OCI-LY3 (cell line): Measurements from ENCODE around the gene RPS6KA2.

ENCODE experiments used
- H2AFZ ChIP-seq: fragments of 200-600, 300-600 bp; shearing (Covaris generic); 2 replicates; pipeline ENCODE4 v1.6.0; 2014; ENCODE audit warnings: antibody characterized with exemption, low read depth, low read length
- H3K27ac ChIP-seq: fragments of 200-600, 300-600 bp; sonication (generic); 2 replicates; pipeline ENCODE4 v1.5.1; 2014; ENCODE audit warnings: mild to moderate bottlenecking, low read length, moderate library complexity, mixed read lengths
- H3K27me3 ChIP-seq: fragments of 200-600, 300-600 bp; sonication (generic); 2 replicates; pipeline ENCODE4 v1.6.1; 2014; ENCODE audit warnings: low read depth, low read length, mixed read lengths
- H3K36me3 ChIP-seq: fragments of 200-600, 300-600 bp; sonication (generic); replicated peaks from 2 replicates; pipeline ENCODE3; 2014; ENCODE audit warnings: low read depth, low read length, mixed read lengths
- H3K4me1 ChIP-seq: fragments of 300-600, 200-600 bp; sonication (generic); 2 replicates; pipeline ENCODE4 v1.6.1; 2014; ENCODE audit warnings: low read length, mixed read lengths
- H3K4me2 ChIP-seq: fragments of 200-600, 300-600 bp; sonication (generic); 2 replicates; pipeline ENCODE4 v1.6.1; 2014; ENCODE audit warnings: low read length, mixed read lengths
- H3K4me3 ChIP-seq: fragments of 300-600, 200-600 bp; sonication (generic); 2 replicates; pipeline ENCODE4 v1.5.1; 2014; ENCODE audit warnings: antibody characterized with exemption, mild to moderate bottlenecking, low read length, moderate library complexity
- H3K79me2 ChIP-seq: fragments of 300-600, 200-600 bp; shearing (Covaris generic); 2 replicates; pipeline ENCODE4 v1.6.1; 2014; ENCODE audit warnings: mild to moderate bottlenecking, low read length, mixed read lengths
- H3K9ac ChIP-seq: fragments of 300-600, 200-600 bp; shearing (Covaris generic); 2 replicates; pipeline ENCODE4 v1.6.0; 2014; ENCODE audit warnings: mild to moderate bottlenecking, low read length, moderate library complexity
- H3K9me3 ChIP-seq: fragments of 200-600, 300-600 bp; shearing (Covaris generic); 2 replicates; pipeline ENCODE4 v1.6.1; 2014; ENCODE audit warnings: low read length, mixed read lengths; ENCODE audit not compliant: insufficient read depth
- H4K20me1 ChIP-seq: fragments of 200-600, 300-600 bp; sonication (generic); 2 replicates; pipeline ENCODE4 v1.6.1; 2016; ENCODE audit warnings: low read length, mixed read lengths; ENCODE audit not compliant: insufficient read depth
- CTCF ChIP-seq: fragments of 200-600, 300-600 bp; sonication (generic); IDR thresholded peaks from 2 replicates; pipeline ENCODE4 v1.5.1; 2014; ENCODE audit warnings: antibody characterized with exemption, low read length, low read depth
- EZH2phosphoT487 ChIP-seq: fragments of 200-600 bp; shearing (Covaris generic); IDR thresholded peaks from 2 replicates; pipeline ENCODE4 v1.6.1; 2018; ENCODE audit warnings: antibody characterized with exemption, mixed run types, low read depth

The RPS6KA2 gene

GRCh38 chr6:166472636-166473035 lies 154.4 kb downstream of the RPS6KA2 start:
- Histone ChIP-seq H2AFZ (no peak overlapping the region), H3K4me2 (no peak overlapping the region), H3K9me3 (no peaks in the 10 kb centered on the region), H3K36me3 (no peaks in the 10 kb centered on the region), H3K4me3 (no peak overlapping the region), H3K9ac (no peak overlapping the region), H3K27ac (no peak overlapping the region), H3K79me2 (no peaks in the 10 kb centered on the region), H3K27me3 (no peaks in the 10 kb centered on the region), H4K20me1 (no peaks in the 10 kb centered on the region), H3K4me1 (no peaks in the 10 kb centered on the region)
- TF ChIP-seq EZH2phosphoT487, result no peak
- no peak for TF ChIP-seq CTCF

GRCh38 chr6:166471797-166472260 lies 155.2 kb downstream of the RPS6KA2 start:
- H3K27ac ChIP-seq, result no peak overlapping the region
- H3K27me3 ChIP-seq, result no peaks in the 10 kb centered on the region
- no peaks in the 10 kb centered on the region for H4K20me1 ChIP-seq
- TF ChIP-seq EZH2phosphoT487, result no peak
- TF ChIP-seq CTCF, result no peak
- H3K4me2 ChIP-seq, result no peak overlapping the region
- H2AFZ ChIP-seq, result no peak overlapping the region
- no peak overlapping the region for H3K9ac ChIP-seq
- H3K79me2 ChIP-seq, result no peaks in the 10 kb centered on the region
- no peaks in the 10 kb centered on the region for H3K4me1 ChIP-seq
- no peaks in the 10 kb centered on the region for H3K9me3 ChIP-seq
- H3K36me3 ChIP-seq, result no peaks in the 10 kb centered on the region
- H3K4me3 ChIP-seq, result no peak overlapping the region

GRCh38 chr6:166470863-166471410 lies 156.1 kb downstream of the RPS6KA2 start:
- Histone ChIP-seq H3K9ac (no peak overlapping the region), H3K27me3 (no peaks in the 10 kb centered on the region), H2AFZ (no peak overlapping the region), H3K4me3 (no peak overlapping the region), H4K20me1 (no peaks in the 10 kb centered on the region), H3K9me3 (no peaks in the 10 kb centered on the region), H3K36me3 (no peaks in the 10 kb centered on the region), H3K4me2 (no peak overlapping the region), H3K4me1 (no peaks in the 10 kb centered on the region), H3K27ac (no peak overlapping the region), H3K79me2 (no peaks in the 10 kb centered on the region)
- TF ChIP-seq CTCF (no peak), EZH2phosphoT487 (no peak)

- Histone ChIP-seq H3K4me1 (no peaks in the 10 kb centered on the region), H3K9ac (no peak overlapping the region), H2AFZ (no peak overlapping the region), H3K9me3 (no peaks in the 10 kb centered on the region), H4K20me1 (no peaks in the 10 kb centered on the region), H3K27me3 (no peaks in the 10 kb centered on the region), H3K4me2 (no peak overlapping the region), H3K36me3 (no peaks in the 10 kb centered on the region), H3K79me2 (no peaks in the 10 kb centered on the region), H3K4me3 (no peak overlapping the region), H3K27ac (no peak overlapping the region)
- TF ChIP-seq CTCF (no peak), EZH2phosphoT487 (no peak)
These were observed 156.8 kb downstream of the RPS6KA2 start for GRCh38 chr6:166470029-166470862.
